Activated T-helper 17 cell treated with anti-CD3 and anti-CD28 coated beads, Interleukin-2, amount 50 U/mL, for 72 hours (primary cell): Measurements from ENCODE around the gene ELAVL3. TPM values are rescaled to one million over a fixed set of nuclear protein-coding genes. Genes with fewer than 3 reads are reported as not detected.
A peak's percentile ranks its signal among the peaks of the same experiment; 100 is the strongest.
"Not testable (repeated sequence)": the region's sequence is repeated elsewhere in the genome, so short reads cannot be mapped to it uniquely, and the experiment has no call there.

Experiments used
- ATAC-seq: fragments of 150-1000 bp; cut with Tn5 transposase; replicated peaks from 2 replicates; pipeline ENCODE4 v1.10.0; 2021; ENCODE audit warnings: mild to moderate bottlenecking, moderate library complexity
- H3K27ac Mint-ChIP-seq: one replicate; pipeline ENCODE4 v1.8.0; 2022; ENCODE audit warnings: mixed read lengths
- H3K27me3 Mint-ChIP-seq: one replicate; pipeline ENCODE4 v1.8.0; 2022; ENCODE audit warnings: mixed read lengths
- H3K36me3 Mint-ChIP-seq: one replicate; pipeline ENCODE4 v1.8.0; 2022; ENCODE audit warnings: low read depth, mild to moderate bottlenecking, mixed read lengths
- H3K4me1 Mint-ChIP-seq: one replicate; pipeline ENCODE4 v1.8.0; 2022; ENCODE audit warnings: mixed read lengths
- H3K4me3 Mint-ChIP-seq: one replicate; pipeline ENCODE4 v1.8.0; 2022; ENCODE audit warnings: mild to moderate bottlenecking, mixed read lengths
- H3K9me3 Mint-ChIP-seq: one replicate; pipeline ENCODE4 v1.8.0; 2022; ENCODE audit warnings: mixed read lengths
- total RNA-seq, 2 donors: library from RNA; stranded (reverse); gene quantifications; one replicate each; pipeline ENCODE4 v1.2.3, GENCODE V29; 2022

ELAVL3 gene
- total RNA-seq, 2 donors from 2014 or later = 0.45 TPM; not detected in 1

- Mint-ChIP-seq H3K9me3 (no peaks in the 10 kb centered on the region), H3K27me3 (no peaks in the 10 kb centered on the region), H3K36me3 (peaks cover 61% of the 10 kb centered on the region), H3K4me1 (no peaks in the 10 kb centered on the region), H3K27ac (no peak overlapping the region), H3K4me3 (no peak overlapping the region)
- peak; percentile 71 for ATAC-seq
Observed at GRCh38 chr19:11446652-11447301, 34.1 kb downstream of the ELAVL3 start.

GRCh38 chr19:11446271-11446651 lies 34.6 kb downstream of the ELAVL3 start:
- ATAC-seq = no peak
- no peak overlapping the region for H3K27ac Mint-ChIP-seq
- no peaks in the 10 kb centered on the region for H3K9me3 Mint-ChIP-seq
- no peaks in the 10 kb centered on the region for H3K27me3 Mint-ChIP-seq
- H3K4me3 Mint-ChIP-seq = no peak overlapping the region
- peaks cover 67% of the 10 kb centered on the region for H3K36me3 Mint-ChIP-seq
- H3K4me1 Mint-ChIP-seq = no peaks in the 10 kb centered on the region

GRCh38 chr19:11445141-11445540 lies 35.7 kb downstream of the ELAVL3 start:
- ATAC-seq = no peak
- H3K4me1 Mint-ChIP-seq = no peaks in the 10 kb centered on the region
- H3K27me3 Mint-ChIP-seq = no peaks in the 10 kb centered on the region
- H3K27ac Mint-ChIP-seq = no peak overlapping the region
- no peak overlapping the region for H3K4me3 Mint-ChIP-seq
- H3K9me3 Mint-ChIP-seq = no peaks in the 10 kb centered on the region
- H3K36me3 Mint-ChIP-seq = peaks cover 78% of the 10 kb centered on the region

DNA sequence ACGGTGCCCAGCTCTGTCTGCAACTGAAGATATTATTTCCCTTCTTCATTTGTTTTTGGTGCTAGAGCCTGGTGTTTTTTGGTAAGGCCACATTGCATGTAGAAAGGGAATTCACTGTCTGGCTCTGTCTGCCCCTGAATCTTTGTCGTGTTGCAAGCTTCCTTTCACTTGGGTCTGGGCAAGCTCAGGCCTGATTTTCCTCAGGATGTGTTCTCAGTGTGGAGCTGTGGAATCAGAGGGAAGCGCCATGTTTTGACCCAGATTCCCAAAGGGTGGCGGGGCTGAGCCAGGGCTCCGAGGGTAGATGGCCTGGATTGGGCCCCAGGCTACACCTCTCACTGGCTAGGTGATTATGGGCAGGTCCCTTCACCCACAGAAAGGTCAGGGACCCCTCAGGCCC lies 36.8 kb downstream of the ELAVL3 start:
- Mint-ChIP-seq H3K4me1 (no peaks in the 10 kb centered on the region), H3K9me3 (no peaks in the 10 kb centered on the region), H3K27ac (no peak overlapping the region), H3K4me3 (no peak overlapping the region), H3K27me3 (no peaks in the 10 kb centered on the region), H3K36me3 (peaks cover 77% of the 10 kb centered on the region)
- no peak for ATAC-seq

- H3K36me3 Mint-ChIP-seq = peaks cover 79% of the 10 kb centered on the region
- peak overlapping the region; percentile 33 for H3K4me3 Mint-ChIP-seq
- no peak overlapping the region for H3K27ac Mint-ChIP-seq
- no peaks in the 10 kb centered on the region for H3K27me3 Mint-ChIP-seq
- H3K9me3 Mint-ChIP-seq = no peaks in the 10 kb centered on the region
- no peaks in the 10 kb centered on the region for H3K4me1 Mint-ChIP-seq
- no peak for ATAC-seq
Observed at GRCh38 chr19:11437955-11438354, 42.9 kb downstream of the ELAVL3 start.

- Mint-ChIP-seq H3K27me3 (no peaks in the 10 kb centered on the region), H3K4me1 (no peaks in the 10 kb centered on the region), H3K36me3 (peaks cover 58% of the 10 kb centered on the region), H3K27ac (peak overlapping the region; percentile 99), H3K4me3 (peak overlapping the region; percentile 99), H3K9me3 (no peaks in the 10 kb centered on the region)
- ATAC-seq = no peak
Observed at GRCh38 chr19:11435833-11436313, 45.0 kb downstream of the ELAVL3 start.

DNA sequence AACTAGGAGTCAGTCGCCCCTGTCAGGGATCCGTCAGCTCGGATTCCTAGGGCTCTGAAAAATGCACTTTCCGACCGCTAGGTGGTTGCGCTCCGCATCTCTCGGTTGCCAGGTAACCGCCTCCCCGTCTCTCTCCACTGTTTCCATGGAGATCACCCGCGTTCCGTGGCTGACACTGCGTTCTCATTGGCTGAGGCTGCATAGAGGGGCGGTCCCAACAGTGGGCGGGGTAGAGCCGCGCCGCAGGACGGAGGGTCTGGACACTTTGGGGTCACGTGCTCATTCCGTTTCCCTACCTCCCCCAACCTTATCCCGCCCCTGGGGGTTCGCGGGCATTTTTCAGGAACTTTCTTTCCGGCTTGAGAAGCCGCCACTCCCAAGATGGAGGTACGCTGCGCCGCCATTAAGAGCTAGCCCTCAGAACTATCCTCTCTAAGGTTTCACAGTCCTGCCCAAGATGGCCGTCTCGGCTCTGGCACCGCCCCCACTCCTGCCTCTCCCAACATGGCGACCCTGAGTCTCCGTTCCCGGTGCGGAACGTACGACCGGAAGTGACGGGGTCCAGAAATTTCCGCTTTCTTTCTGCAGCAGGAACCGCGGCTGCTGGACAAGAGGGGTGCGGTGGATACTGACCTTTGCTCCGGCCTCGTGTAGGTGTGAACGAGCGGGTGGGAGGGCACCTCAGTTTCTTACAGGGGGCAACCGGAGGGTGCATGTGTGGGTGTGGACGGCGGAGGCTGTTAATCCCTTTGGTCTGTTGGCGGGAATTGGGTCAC lies 45.6 kb downstream of the ELAVL3 start, which contains the start of the genes ODAD3 and PRKCSH:
Gene ODAD3, minus strand, starts transcription at position 65 of the 776 bp plus-strand sequence. CDS start 105 bp downstream, outside the sequence.
Gene PRKCSH, plus strand, starts transcription at position 579 of the 776 bp plus-strand sequence. CDS start 483 bp downstream, outside the sequence.
- Mint-ChIP-seq H3K27me3 (no peaks in the 10 kb centered on the region), H3K4me1 (no peaks in the 10 kb centered on the region), H3K27ac (peak within 1 kb of the TSS; percentile 99), H3K36me3 (peaks cover 51% of the 10 kb centered on the region), H3K4me3 (peak within 1 kb of the TSS; percentile 99), H3K9me3 (no peaks in the 10 kb centered on the region)
- peak; percentile 94 for ATAC-seq

- no peaks in the 10 kb centered on the region for H3K9me3 Mint-ChIP-seq
- no peaks in the 10 kb centered on the region for H3K4me1 Mint-ChIP-seq
- peaks cover 46% of the 10 kb centered on the region for H3K36me3 Mint-ChIP-seq
- H3K27me3 Mint-ChIP-seq = no peaks in the 10 kb centered on the region
- ATAC-seq = peak; percentile 20
- H3K27ac Mint-ChIP-seq = peak overlapping the region; percentile 99
- H3K4me3 Mint-ChIP-seq = peak overlapping the region; percentile 99
Observed at GRCh38 chr19:11434703-11435056, 46.2 kb downstream of the ELAVL3 start.

GRCh38 chr19:11433526-11433925 lies 47.3 kb downstream of the ELAVL3 start:
- not testable (repeated sequence) for ATAC-seq, H3K4me1 Mint-ChIP-seq, H3K9me3 Mint-ChIP-seq, H3K27ac Mint-ChIP-seq, H3K27me3 Mint-ChIP-seq
- H3K4me3 Mint-ChIP-seq = peak overlapping the region; percentile 99
- peaks cover 36% of the 10 kb centered on the region for H3K36me3 Mint-ChIP-seq

GRCh38 chr19:11426656-11427055 lies 54.2 kb downstream of the ELAVL3 start:
- Mint-ChIP-seq H3K4me3 (no peak overlapping the region), H3K27me3 (peaks cover 17% of the 10 kb centered on the region), H3K4me1 (peaks cover 11% of the 10 kb centered on the region), H3K27ac (no peak overlapping the region), H3K9me3 (no peaks in the 10 kb centered on the region), H3K36me3 (no peaks in the 10 kb centered on the region)
- ATAC-seq = no peak

GRCh38 chr19:11425719-11426457 lies 55.0 kb downstream of the ELAVL3 start:
- peaks cover 25% of the 10 kb centered on the region for H3K27me3 Mint-ChIP-seq
- H3K9me3 Mint-ChIP-seq = no peaks in the 10 kb centered on the region
- H3K36me3 Mint-ChIP-seq = no peaks in the 10 kb centered on the region
- no peak overlapping the region for H3K4me3 Mint-ChIP-seq
- peaks cover 11% of the 10 kb centered on the region for H3K4me1 Mint-ChIP-seq
- no peak for ATAC-seq
- H3K27ac Mint-ChIP-seq = no peak overlapping the region

- Mint-ChIP-seq H3K27me3 (peaks cover 34% of the 10 kb centered on the region), H3K9me3 (no peaks in the 10 kb centered on the region), H3K27ac (no peak overlapping the region), H3K4me1 (peaks cover 11% of the 10 kb centered on the region), H3K36me3 (peaks cover 4% of the 10 kb centered on the region), H3K4me3 (peak overlapping the region; percentile 79)
- no peak for ATAC-seq
Observed at GRCh38 chr19:11423791-11424181, 57.1 kb downstream of the ELAVL3 start.

DNA sequence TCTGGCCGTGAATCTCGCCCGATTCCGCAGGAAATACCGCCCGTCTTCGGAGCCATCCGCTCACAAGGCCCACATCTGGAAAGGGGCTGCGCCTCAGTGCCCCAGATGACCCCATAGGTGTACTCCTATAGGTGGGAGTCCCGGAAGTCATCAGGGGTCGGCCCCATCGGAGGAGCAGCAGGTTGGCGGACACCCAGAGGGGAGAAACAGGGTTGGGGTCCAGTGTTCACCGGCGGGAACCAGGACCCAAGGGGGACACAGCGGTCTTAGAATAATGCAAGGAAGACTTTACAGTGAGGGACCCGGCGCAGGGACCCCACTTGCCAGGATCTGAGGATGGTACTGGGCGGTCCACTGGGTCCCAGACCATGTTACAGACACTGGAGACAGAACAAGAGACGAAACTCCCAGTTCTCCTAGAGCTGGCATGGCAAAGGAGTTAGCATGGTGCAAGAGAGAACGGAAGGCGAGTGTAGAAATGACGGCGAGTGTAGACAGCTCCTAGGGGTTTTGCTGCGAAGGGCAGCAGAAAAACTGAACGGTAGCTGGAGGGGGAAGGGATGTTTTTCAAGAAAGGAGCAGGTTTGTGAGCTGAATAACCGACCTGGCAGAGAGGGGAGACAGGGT lies 57.6 kb downstream of the ELAVL3 start:
- peak overlapping the region; percentile 79 for H3K4me3 Mint-ChIP-seq
- ATAC-seq = no peak
- peaks cover 4% of the 10 kb centered on the region for H3K36me3 Mint-ChIP-seq
- H3K9me3 Mint-ChIP-seq = no peaks in the 10 kb centered on the region
- H3K4me1 Mint-ChIP-seq = peaks cover 11% of the 10 kb centered on the region
- no peak overlapping the region for H3K27ac Mint-ChIP-seq
- peaks cover 36% of the 10 kb centered on the region for H3K27me3 Mint-ChIP-seq
